WTC11 (cell line): Measurements from ENCODE around the gene ADRB1. TPM values are rescaled to one million over a fixed set of nuclear protein-coding genes. Genes with fewer than 3 reads are reported as not detected.

Source experiments
- ATAC-seq: fragments of 200-7000 bp; cut with Tn5 transposase; 2 replicates; pipeline ENCODE4 v1.10.0; 2021; ENCODE audit warnings: mild to moderate bottlenecking, moderate library complexity
- Bru-seq: library from RNA; stranded (reverse); fragments of 400-500 nt; gene quantifications from one replicate; lab custom pipeline; 2021; lab: Mats Ljungman, UMichigan
- CTCF ChIA-PET: fragments of 300-600 bp; sonication (Branson Sonifier 250); formaldehyde crosslinking; loops from one replicate; lab custom pipeline; 2021; ENCODE audit warnings: antibody characterized with exemption; lab: Charles Lee
- POLR2A ChIA-PET: fragments of 350-600 bp; sonication (Branson Sonifier 250); formaldehyde crosslinking; loops from one replicate; lab custom pipeline; 2021; ENCODE audit warnings: antibody characterized with exemption; lab: Charles Lee
- DNase-seq: peaks from one replicate; pipeline ENCODE4 v3.0.0; 2021; ENCODE audit warnings: low spot score
- H3K27ac Mint-ChIP-seq: 2 replicates; pipeline ENCODE4 v1.8.0; 2021; ENCODE audit warnings: mixed read lengths
- H3K27me3 Mint-ChIP-seq: 2 replicates; pipeline ENCODE4 v1.8.0; 2021; ENCODE audit warnings: low read depth, mild to moderate bottlenecking, moderate library complexity, mixed read lengths
- H3K36me3 Mint-ChIP-seq: 2 replicates; pipeline ENCODE4 v1.8.0; 2021; ENCODE audit warnings: mixed read lengths
- H3K4me1 Mint-ChIP-seq: 2 replicates; pipeline ENCODE4 v1.8.0; 2022; ENCODE audit warnings: mixed read lengths
- H3K4me3 Mint-ChIP-seq: 2 replicates; pipeline ENCODE4 v1.8.0; 2021; ENCODE audit warnings: mild to moderate bottlenecking, moderate library complexity, mixed read lengths
- H3K9me3 Mint-ChIP-seq: 2 replicates; pipeline ENCODE4 v1.8.0; 2021; ENCODE audit warnings: mixed read lengths
- CBFB ChIP-seq: sonication (generic); formaldehyde crosslinking; IDR thresholded peaks from 2 replicates; pipeline ENCODE4 v1.8.1; 2022; ENCODE audit warnings: mild to moderate bottlenecking, low read depth, missing genetic modification reagents
- E2F1 ChIP-seq: sonication (generic); formaldehyde crosslinking; IDR thresholded peaks from 2 replicates; pipeline ENCODE4 v1.8.0; 2022; ENCODE audit warnings: mild to moderate bottlenecking, missing genetic modification reagents
- E2F4 ChIP-seq: sonication (generic); formaldehyde crosslinking; IDR thresholded peaks from 2 replicates; pipeline ENCODE4 v1.8.1; 2022; ENCODE audit warnings: low read depth, mild to moderate bottlenecking, moderate library complexity, missing genetic modification reagents, borderline replicate concordance
- EMX1 ChIP-seq: fragments of 250-450 bp; sonication (Bioruptor Pico); IDR thresholded peaks from 2 replicates; pipeline ENCODE4 v1.8.0; 2021; ENCODE audit warnings: mild to moderate bottlenecking
- ERG ChIP-seq: fragments of 250-450 bp; sonication (Bioruptor Pico); IDR thresholded peaks from 2 replicates; pipeline ENCODE4 v1.8.0; 2021; ENCODE audit warnings: mild to moderate bottlenecking
- ETV6 ChIP-seq: sonication (generic); formaldehyde crosslinking; IDR thresholded peaks from 2 replicates; pipeline ENCODE4 v1.8.1; 2022; ENCODE audit warnings: mild to moderate bottlenecking, missing genetic modification reagents
- FOXK1 ChIP-seq: sonication (generic); formaldehyde crosslinking; IDR thresholded peaks from 2 replicates; pipeline ENCODE4 v1.8.0; 2022; ENCODE audit warnings: mild to moderate bottlenecking, moderate library complexity, missing genetic modification reagents
- GRHL2 ChIP-seq: fragments of 250-450 bp; sonication (Bioruptor Pico); IDR thresholded peaks from 2 replicates; pipeline ENCODE4 v1.8.0; 2022; ENCODE audit warnings: mild to moderate bottlenecking, moderate library complexity; ENCODE audit not compliant: insufficient replicate concordance, severe bottlenecking
- HMGA2 ChIP-seq: fragments of 250-450 bp; sonication (Bioruptor Pico); IDR thresholded peaks from 2 replicates; pipeline ENCODE4 v1.4.0; 2021; ENCODE audit warnings: mild to moderate bottlenecking, moderate library complexity
- JAZF1 ChIP-seq: fragments of 250-450 bp; sonication (Bioruptor Pico); IDR thresholded peaks from 2 replicates; pipeline ENCODE4 v1.9.0; 2021; ENCODE audit warnings: moderate library complexity, mild to moderate bottlenecking, inconsistent platforms
- MYBL2 ChIP-seq: sonication (generic); formaldehyde crosslinking; IDR thresholded peaks from 2 replicates; pipeline ENCODE4 v1.8.1; 2023; ENCODE audit warnings: mild to moderate bottlenecking, moderate library complexity, missing genetic modification reagents
- NFATC4 ChIP-seq: fragments of 250-450 bp; sonication (Bioruptor Pico); IDR thresholded peaks from 2 replicates; pipeline ENCODE4 v1.9.0; 2021; ENCODE audit warnings: mild to moderate bottlenecking
- NFYB ChIP-seq: sonication (generic); formaldehyde crosslinking; conservative IDR thresholded peaks from 2 replicates; pipeline ENCODE4 v1.8.0; 2022; ENCODE audit warnings: low read depth, missing genetic modification reagents
- NR1H2 ChIP-seq: sonication (generic); formaldehyde crosslinking; IDR thresholded peaks from 2 replicates; pipeline ENCODE4 v1.9.0; 2021; ENCODE audit warnings: mild to moderate bottlenecking, moderate library complexity, missing genetic modification reagents
- NR3C1 ChIP-seq: sonication (generic); formaldehyde crosslinking; conservative IDR thresholded peaks from 2 replicates; pipeline ENCODE4 v1.8.1; 2023; ENCODE audit warnings: low read depth, mild to moderate bottlenecking, missing genetic modification reagents
- OVOL2 ChIP-seq: fragments of 250-450 bp; sonication (Bioruptor Pico); IDR thresholded peaks from 2 replicates; pipeline ENCODE4 v1.9.0; 2021; ENCODE audit warnings: mild to moderate bottlenecking, borderline replicate concordance
- TEAD1 ChIP-seq: sonication (generic); formaldehyde crosslinking; IDR thresholded peaks from 2 replicates; pipeline ENCODE4 v1.8.0; 2022; ENCODE audit warnings: mild to moderate bottlenecking, missing genetic modification reagents
- TP53 ChIP-seq: sonication (generic); formaldehyde crosslinking; IDR thresholded peaks from 2 replicates; pipeline ENCODE4 v1.8.1; 2023; ENCODE audit warnings: mild to moderate bottlenecking, missing genetic modification reagents
- USF1 ChIP-seq: sonication (generic); formaldehyde crosslinking; IDR thresholded peaks from 2 replicates; pipeline ENCODE4 v1.8.0; 2022; ENCODE audit warnings: mild to moderate bottlenecking, missing genetic modification reagents
- ZMAT4 ChIP-seq: fragments of 250-450 bp; sonication (Bioruptor Pico); IDR thresholded peaks from 2 replicates; pipeline ENCODE4 v1.9.0; 2021; ENCODE audit warnings: mild to moderate bottlenecking
- ZNF121 ChIP-seq: sonication (generic); formaldehyde crosslinking; IDR thresholded peaks from 2 replicates; pipeline ENCODE4 v1.8.0; 2023; ENCODE audit warnings: missing genetic modification reagents
- ZNF219 ChIP-seq: sonication (generic); formaldehyde crosslinking; IDR thresholded peaks from 2 replicates; pipeline ENCODE4 v1.8.0; 2023; ENCODE audit warnings: missing genetic modification reagents, mild to moderate bottlenecking, borderline replicate concordance
- ZNF263 ChIP-seq: sonication (generic); formaldehyde crosslinking; IDR thresholded peaks from 2 replicates; pipeline ENCODE4 v1.8.1; 2022; ENCODE audit warnings: low read depth, mild to moderate bottlenecking, moderate library complexity, missing genetic modification reagents
- ZNF396 ChIP-seq: fragments of 250-450 bp; sonication (Bioruptor Pico); IDR thresholded peaks from 2 replicates; pipeline ENCODE4 v1.8.0; 2021; ENCODE audit warnings: mild to moderate bottlenecking, moderate library complexity, borderline replicate concordance
- ZNF423 ChIP-seq: fragments of 250-450 bp; sonication (Bioruptor Pico); IDR thresholded peaks from 2 replicates; pipeline ENCODE4 v2.1.2; 2022; ENCODE audit warnings: mild to moderate bottlenecking, moderate library complexity
- long read RNA-seq, 3 experiments: library from RNA in 1 of 3; library from capped mRNA in 1 of 3; library from polyadenylated mRNA in 1 of 3; unstranded in 2 of 3; stranded (forward) in 1 of 3; transcript quantifications; one replicate each; pipeline ENCODE4 v2.0.0, GENCODE V29; 2021
- total RNA-seq: library from RNA; stranded (reverse); gene quantifications from 3 replicates; pipeline ENCODE4 v1.2.3, GENCODE V29; 2021

Gene ADRB1
- total RNA-seq (0.27 to 0.35 TPM (median 0.30 TPM) in 3 replicates), Bru-seq, nascent RNA (percentile 22 among the genes with signal in this experiment)
- long read RNA-seq, experiment 1, partial matches to known transcripts = 0 of 1 reads
- long read RNA-seq, experiment 1, other reads (novel, unspliced or antisense) = 0 of 1 reads
- long read RNA-seq, experiment 2 = 0 reads
- long read RNA-seq, experiment 3 = 0 reads

GRCh38 chr10:114043532-114044246 lies at the start of gene ADRB1:
ADRB1 (plus strand) TSS chr10:114043866; CDS start chr10:114044133, 267 bp downstream.
- peak; percentile 72 for ATAC-seq
- TF ChIP-seq NFATC4 (no peak), OVOL2 (CRISPR knock-in tag) (no peak), NR3C1 (CRISPR knock-in tag) (no peak), ETV6 (CRISPR knock-in tag) (no peak), ZNF423 (CRISPR knock-in tag) (0 out of 2 replicates have a peak, but pooled peaks have one; percentile 2), E2F1 (CRISPR knock-in tag) (no peak), ZNF396 (CRISPR knock-in tag) (no peak), ZNF219 (no peak)
- TF ChIP-seq, all 79 proteins: peak for 1
- Mint-ChIP-seq H3K36me3 (no peaks in the 10 kb centered on the region), H3K4me3 (peak within 1 kb of the TSS; percentile 77), H3K9me3 (no peaks in the 10 kb centered on the region), H3K27me3 (peaks cover 84% of the 10 kb centered on the region), H3K4me1 (peaks cover 11% of the 10 kb centered on the region), H3K27ac (no peak within 1 kb of the TSS)
- ChIA-PET CTCF (interaction anchor here (1.0 to 1.4 kb wide), 3 partner anchors 24 to 260 kb away, joined by 3 to 9 read pairs (median 5); no protein-coding TSS in a partner anchor), POLR2A (interaction anchor here (1.7 kb wide), 1 partner anchor 57 kb away, joined by 5 read pairs; no protein-coding TSS in a partner anchor)
- DNase-seq = peak; percentile 80

GRCh38 chr10:113995201-113995600 lies 48.5 kb upstream of the ADRB1 start:
- Mint-ChIP-seq H3K27ac (no peak overlapping the region), H3K4me1 (peaks cover 7% of the 10 kb centered on the region; the same call in 1 of the 2 replicates), H3K4me3 (no peak overlapping the region), H3K27me3 (peaks cover 4% of the 10 kb centered on the region; the same call in 1 of the 2 replicates), H3K36me3 (no peaks in the 10 kb centered on the region)
- CTCF ChIA-PET = interaction anchor here (0.6 to 1.2 kb wide), 2 partner anchors 15 to 107 kb away, joined by 3 to 5 read pairs; no protein-coding TSS in a partner anchor
- no peak for ATAC-seq
- TF ChIP-seq ZNF396 (CRISPR knock-in tag) = no peak
- TF ChIP-seq, all 79 proteins: peak for 0
- POLR2A ChIA-PET = no interaction called here
- no peaks in the 10 kb centered on the region for H3K9me3 Mint-ChIP-seq
- DNase-seq = no peak

GRCh38 chr10:113997428-113997827 lies 46.2 kb upstream of the ADRB1 start:
- peaks cover under 1% of the 10 kb centered on the region for H3K27me3 Mint-ChIP-seq
- DNase-seq (no peak), ATAC-seq (no peak)
- ChIA-PET CTCF (interaction anchor here (1.2 kb wide), 1 partner anchor 81 kb away, joined by 3 read pairs; no protein-coding TSS in a partner anchor), POLR2A (no interaction called here)
- H3K9me3 Mint-ChIP-seq = no peaks in the 10 kb centered on the region
- peaks cover 7% of the 10 kb centered on the region; the same call in 1 of the 2 replicates for H3K4me1 Mint-ChIP-seq
- H3K4me3 Mint-ChIP-seq = no peak overlapping the region
- H3K36me3 Mint-ChIP-seq = no peaks in the 10 kb centered on the region
- H3K27ac Mint-ChIP-seq = no peak overlapping the region
- no peak for TF ChIP-seq MYBL2 (CRISPR knock-in tag)
- no peak for TF ChIP-seq NFATC4
- TF ChIP-seq GRHL2 = no peak
- TF ChIP-seq HMGA2 = no peak
- TF ChIP-seq ZNF121 (CRISPR knock-in tag) = no peak
- no peak for TF ChIP-seq E2F4 (CRISPR knock-in tag)
- TF ChIP-seq USF1 (CRISPR knock-in tag) = no peak
- TF ChIP-seq TP53 (CRISPR knock-in tag) = no peak
- no peak for TF ChIP-seq FOXK1 (CRISPR knock-in tag)
- TF ChIP-seq EMX1 (CRISPR knock-in tag) = no peak
- no peak for TF ChIP-seq JAZF1 (CRISPR knock-in tag)
- TF ChIP-seq E2F1 (CRISPR knock-in tag) = no peak
- no peak for TF ChIP-seq NR1H2 (CRISPR knock-in tag)
- no peak for TF ChIP-seq TEAD1 (CRISPR knock-in tag)
- no peak for TF ChIP-seq ZNF263
- TF ChIP-seq ZMAT4 = no peak
- no peak for TF ChIP-seq NFYB
- TF ChIP-seq CBFB (CRISPR knock-in tag) = no peak
- TF ChIP-seq ERG = no peak
